GM12872 (cell line): ENCODE data around the gene ZNF524.

Experiments
- TF ChIP-seq, protein P1 (sequence below): IDR thresholded peaks from 3 replicates; pipeline ENCODE4 v1.5.1; 2011; ENCODE audit warnings: low read depth, mild to moderate bottlenecking, low read length, moderate library complexity; ENCODE audit not compliant: insufficient read depth

ZNF524 gene

DNA sequence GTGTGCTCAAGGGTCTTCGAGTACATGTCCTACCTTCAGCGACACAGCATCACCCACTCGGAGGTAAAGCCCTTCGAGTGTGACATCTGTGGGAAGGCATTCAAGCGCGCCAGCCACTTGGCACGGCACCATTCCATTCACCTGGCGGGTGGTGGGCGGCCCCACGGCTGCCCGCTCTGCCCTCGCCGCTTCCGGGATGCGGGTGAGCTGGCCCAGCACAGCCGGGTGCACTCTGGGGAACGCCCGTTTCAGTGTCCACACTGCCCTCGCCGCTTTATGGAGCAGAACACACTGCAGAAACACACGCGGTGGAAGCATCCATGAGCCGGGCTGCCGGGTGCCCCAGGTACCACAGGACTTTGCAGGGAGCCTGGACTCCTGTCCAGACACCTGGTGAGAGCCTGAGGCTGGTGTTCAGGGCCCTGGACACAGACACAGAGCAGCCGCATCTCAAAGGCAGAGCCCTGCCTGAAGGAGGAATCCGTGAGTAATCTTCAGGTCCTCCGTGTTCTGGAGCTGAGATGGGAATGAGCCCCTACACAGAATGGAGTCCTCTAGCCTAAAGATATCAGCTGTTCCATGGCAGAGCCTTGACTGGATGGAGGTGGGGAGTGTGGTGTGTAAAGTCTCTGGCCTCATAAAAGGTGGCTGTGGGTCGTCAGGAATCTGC lies 44.9 kb downstream of the ZNF524 start:
- TF ChIP-seq, protein P1, sequence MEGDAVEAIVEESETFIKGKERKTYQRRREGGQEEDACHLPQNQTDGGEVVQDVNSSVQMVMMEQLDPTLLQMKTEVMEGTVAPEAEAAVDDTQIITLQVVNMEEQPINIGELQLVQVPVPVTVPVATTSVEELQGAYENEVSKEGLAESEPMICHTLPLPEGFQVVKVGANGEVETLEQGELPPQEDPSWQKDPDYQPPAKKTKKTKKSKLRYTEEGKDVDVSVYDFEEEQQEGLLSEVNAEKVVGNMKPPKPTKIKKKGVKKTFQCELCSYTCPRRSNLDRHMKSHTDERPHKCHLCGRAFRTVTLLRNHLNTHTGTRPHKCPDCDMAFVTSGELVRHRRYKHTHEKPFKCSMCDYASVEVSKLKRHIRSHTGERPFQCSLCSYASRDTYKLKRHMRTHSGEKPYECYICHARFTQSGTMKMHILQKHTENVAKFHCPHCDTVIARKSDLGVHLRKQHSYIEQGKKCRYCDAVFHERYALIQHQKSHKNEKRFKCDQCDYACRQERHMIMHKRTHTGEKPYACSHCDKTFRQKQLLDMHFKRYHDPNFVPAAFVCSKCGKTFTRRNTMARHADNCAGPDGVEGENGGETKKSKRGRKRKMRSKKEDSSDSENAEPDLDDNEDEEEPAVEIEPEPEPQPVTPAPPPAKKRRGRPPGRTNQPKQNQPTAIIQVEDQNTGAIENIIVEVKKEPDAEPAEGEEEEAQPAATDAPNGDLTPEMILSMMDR, result no peak

DNA sequence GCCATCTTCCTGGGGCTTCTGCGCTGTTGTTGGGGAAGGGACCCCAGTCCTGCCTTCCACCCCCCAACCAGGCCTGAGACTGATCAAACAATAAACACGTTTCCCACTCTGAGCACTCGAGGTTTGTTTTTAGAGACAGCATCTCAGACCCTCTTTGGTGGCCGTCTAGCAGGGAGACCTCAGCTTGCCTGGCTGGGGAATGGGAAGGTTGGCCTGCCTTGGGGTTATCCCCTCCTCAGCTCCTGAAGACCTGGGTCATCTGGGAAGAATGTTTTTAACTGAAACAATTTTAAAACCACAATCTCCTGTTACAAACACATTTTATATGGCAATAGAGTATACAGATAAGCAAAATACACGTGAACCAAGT lies 45.4 kb downstream of the ZNF524 start:
- TF ChIP-seq, protein P1, result no peak

DNA sequence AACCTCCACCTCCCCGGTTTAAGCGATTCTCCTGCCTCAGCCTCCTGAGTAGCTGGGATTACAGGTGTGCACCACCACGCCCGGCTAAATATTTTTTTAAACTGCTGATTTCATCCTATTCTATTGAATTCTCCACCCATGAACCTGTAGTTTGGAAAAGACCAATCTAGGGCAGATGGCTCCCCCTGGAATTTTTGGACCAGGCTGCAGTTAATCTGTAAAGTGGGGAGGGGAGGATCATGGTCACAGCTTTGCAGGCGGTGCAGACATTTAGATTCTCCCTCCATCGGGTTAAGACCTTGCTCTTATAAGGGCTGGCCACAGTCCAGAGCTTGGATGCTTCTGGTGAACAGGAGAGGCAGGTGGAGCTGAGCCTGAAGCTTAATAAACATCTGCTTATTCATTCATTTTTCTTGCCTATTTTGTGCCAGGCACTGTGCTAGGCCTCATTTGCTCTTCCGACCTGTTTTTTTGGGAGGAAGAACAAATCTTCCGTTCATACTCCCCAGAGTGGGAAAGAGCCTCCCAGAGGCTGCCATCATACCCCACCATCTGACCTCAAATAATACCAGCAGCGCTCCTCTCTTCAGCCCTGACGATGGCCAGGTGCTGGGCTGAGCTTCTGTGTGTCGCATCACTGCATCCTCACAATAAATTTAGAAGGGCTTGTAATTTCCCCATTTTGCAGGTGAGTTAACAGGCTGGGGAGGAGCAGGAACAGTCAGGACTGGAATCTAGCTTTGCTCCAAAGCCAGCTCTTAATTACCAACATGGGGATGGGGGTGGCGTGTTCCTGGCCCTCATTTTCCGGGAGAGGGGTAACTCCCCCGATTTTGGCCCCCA lies 47.0 kb downstream of the ZNF524 start:
- TF ChIP-seq, protein P1, result no peak

DNA sequence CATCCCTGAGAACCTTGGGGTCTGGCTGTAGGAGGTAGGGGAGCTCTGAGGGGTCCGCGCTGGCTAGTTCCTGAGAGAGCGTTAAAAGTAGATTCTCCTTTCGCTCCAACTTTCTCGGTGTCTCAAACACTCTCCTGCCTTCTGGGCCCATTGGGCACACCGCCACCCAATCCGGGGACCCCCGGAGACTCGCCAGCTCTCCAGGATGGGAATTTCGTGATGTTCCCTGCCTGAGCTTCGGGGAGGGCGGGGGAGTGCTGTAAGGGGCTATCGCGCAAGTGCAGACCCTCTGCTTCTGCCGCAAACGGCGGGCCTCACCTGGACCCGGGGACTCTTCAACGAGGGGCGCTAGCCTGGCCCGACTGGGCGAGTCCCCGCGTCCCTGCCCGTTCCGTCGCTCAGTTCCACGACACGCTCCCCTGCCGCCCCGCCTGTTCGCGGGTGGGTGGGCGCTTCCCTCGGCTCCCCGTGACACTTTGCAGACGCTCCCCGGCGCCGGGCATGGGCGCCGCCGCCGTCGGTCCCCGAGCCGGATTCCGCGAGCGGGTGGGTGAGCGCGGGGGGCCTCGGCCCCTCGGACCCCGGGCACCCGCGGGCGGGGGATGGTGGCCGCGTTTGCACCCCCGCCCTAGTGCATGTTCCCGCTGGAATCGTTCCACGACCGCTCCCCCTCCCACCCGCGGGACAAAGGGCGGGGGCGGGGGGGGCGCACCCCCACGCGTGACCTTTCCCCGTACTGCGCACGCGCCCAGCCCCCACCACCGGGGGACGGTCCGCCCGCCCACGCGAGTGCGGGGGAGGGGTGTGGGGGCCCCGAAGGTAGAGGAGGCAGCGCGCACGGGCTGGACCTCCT lies 47.9 kb downstream of the ZNF524 start, which contains the start of gene CCDC106:
Gene CCDC106 (plus strand): TSS at position 481 of the 853 bp plus-strand sequence. CDS start 835 bp downstream, outside the sequence.
- TF ChIP-seq, protein P1, result no peak

DNA sequence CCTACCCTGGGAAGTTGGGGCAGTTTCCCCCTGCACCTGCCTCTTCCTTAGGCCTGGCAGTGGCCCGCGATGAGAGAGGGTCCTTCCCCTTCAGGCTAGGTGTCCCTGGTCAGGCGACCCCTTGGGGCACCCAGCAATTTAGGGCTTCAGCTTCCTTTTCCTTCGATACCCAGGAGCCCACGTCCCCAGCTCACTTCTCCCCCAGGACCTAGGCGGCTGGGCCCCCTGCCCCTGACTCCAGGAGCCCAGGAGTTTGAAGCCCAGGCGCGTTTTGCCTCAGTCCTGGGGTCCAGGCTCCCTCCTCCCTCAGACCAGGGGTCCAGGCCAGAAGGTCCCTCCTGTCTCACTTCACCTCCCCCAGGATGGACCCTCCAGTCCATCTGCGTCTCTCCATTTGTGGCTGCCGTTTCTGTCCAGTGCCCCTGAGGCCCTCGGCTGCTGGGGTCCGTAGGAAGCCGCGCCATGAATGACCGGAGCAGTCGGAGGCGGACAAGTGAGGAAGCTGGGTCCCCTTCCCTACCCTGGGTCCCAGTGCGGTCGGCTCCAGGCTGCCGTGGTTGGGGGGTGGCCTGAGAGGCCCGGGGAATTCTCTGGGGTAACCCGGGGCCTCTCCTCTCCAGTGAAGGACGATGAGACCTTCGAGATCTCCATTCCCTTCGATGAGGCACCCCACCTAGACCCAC lies 48.6 kb downstream of the ZNF524 start:
- TF ChIP-seq, protein P1, result no peak

DNA sequence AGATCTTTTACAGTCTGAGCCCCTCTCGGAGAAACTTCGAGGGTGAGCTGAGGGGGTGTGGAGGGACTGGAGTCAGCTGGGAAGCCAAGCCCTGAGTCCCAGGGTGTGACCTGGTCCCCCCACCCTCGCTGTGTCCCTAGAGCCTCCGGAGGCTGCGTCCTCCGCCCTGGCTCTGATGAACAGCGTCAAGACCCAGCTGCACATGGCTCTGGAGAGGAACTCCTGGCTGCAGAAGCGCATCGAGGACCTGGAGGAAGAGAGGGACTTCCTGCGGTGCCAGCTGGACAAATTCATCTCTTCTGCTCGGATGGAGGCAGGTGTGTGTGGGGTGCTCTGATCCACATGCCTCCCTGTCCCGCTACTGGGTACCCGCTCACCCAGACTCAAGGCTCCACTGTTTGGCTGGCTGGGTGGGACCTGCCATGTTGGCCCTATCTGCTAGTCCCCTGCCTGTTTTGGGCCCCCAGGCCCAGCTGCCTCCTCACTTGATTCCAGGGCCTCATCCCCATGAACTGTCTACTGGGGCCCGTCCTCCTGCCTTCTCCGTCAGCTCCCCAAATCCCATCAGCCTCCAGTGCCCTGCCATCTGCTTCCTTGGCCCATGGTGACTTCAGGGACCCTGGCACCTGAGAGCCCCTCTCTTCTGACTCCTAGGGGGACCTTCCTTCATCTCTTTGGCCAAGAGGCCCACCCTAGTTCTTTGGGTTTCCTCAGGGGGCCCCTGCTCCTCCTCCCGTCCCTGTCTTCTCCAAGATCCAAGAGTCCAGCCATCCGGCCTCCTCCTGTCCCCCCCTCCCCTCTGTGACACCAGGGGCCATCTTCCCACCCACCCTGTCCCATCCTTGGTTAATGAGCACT lies 49.4 kb downstream of the ZNF524 start:
- TF ChIP-seq, protein P1, result no peak
